Colonic mucosa (tissue), 4 donors: ENCODE results near the gene ZNF765. TPM values are rescaled to one million over a fixed set of nuclear protein-coding genes. Genes with fewer than 3 reads are reported as not detected.
A peak's percentile ranks its signal among the peaks of the same experiment; 100 is the strongest.
"Not testable (repeated sequence)": the region's sequence is repeated elsewhere in the genome, so short reads cannot be mapped to it uniquely, and the experiment has no call there.

ENCODE experiments used
- DNase-seq: peaks from one replicate; pipeline ENCODE4 v3.0.0-alpha.2; 2020
- H3K27ac ChIP-seq: fragments of 200-600 bp; one replicate; pipeline ENCODE4 v1.8.0; 2021
- H3K27me3 ChIP-seq: fragments of 200-600 bp; one replicate; pipeline ENCODE4 v1.8.0; 2021
- H3K36me3 ChIP-seq: fragments of 200-600 bp; one replicate; pipeline ENCODE4 v1.8.0; 2021
- H3K4me1 ChIP-seq: fragments of 200-600 bp; one replicate; pipeline ENCODE4 v1.8.0; 2021; ENCODE audit warnings: mild to moderate bottlenecking
- H3K4me3 ChIP-seq: fragments of 200-600 bp; one replicate; pipeline ENCODE4 v1.8.0; 2021
- H3K9ac ChIP-seq, 2 donors: one replicate each; pipeline ENCODE4 v1.7.0; 2013; ENCODE audit warnings: control low read depth in 2 of 2, low read depth in 2 of 2, low read length in 2 of 2
- H3K9me3 ChIP-seq: fragments of 200-600 bp; one replicate; pipeline ENCODE4 v1.8.0; 2021
- CTCF ChIP-seq: fragments of 200-600 bp; IDR thresholded peaks from one replicate; pipeline ENCODE4 v1.8.0; 2022; ENCODE audit warnings: antibody characterized with exemption, mild to moderate bottlenecking
- intact Hi-C: fragments of 100-400 bp; cut with DNase I; formaldehyde crosslinking; loops from one replicate; pipeline ENCODE4 v1.14.1; 2022
- total RNA-seq, 2 donors: library from RNA; stranded (reverse); fragmentation: NEBNext Ultra II Directional in 1 of 2; extraction: Animal tissue kit (Norgen Biotek cat#: 25700) in 1 of 2; gene quantifications; one replicate each; pipeline ENCODE4 v1.2.1, GENCODE V29; 2021
- donor health status: healthy.
- donor health status: DM: no; HTN: no; CAD: no.
- donor health status: DM: no; HTN: no; CAD: no.

Gene ZNF765
- total RNA-seq, 2 donors from 2014 or later = 8.2 to 10.7 TPM

GRCh38 chr19:53388168-53388567 lies 6.8 kb upstream of the ZNF765 start:
- intact Hi-C loops = no loop called here

GRCh38 chr19:53388904-53389303 lies 6.0 kb upstream of the ZNF765 start:
- Histone ChIP-seq H3K27ac (no peak overlapping the region), H3K9me3 (peaks cover 1% of the 10 kb centered on the region), H3K4me1 (no peaks in the 10 kb centered on the region), H3K4me3 (no peak overlapping the region), H3K9ac (no peak overlapping the region), H3K36me3 (no peaks in the 10 kb centered on the region), H3K27me3 (no peaks in the 10 kb centered on the region)
- no peak for TF ChIP-seq CTCF
- intact Hi-C loops = no loop called here
- DNase-seq = no peak

More at GRCh38 chr19:53388168-53388567, 6.8 kb upstream of the ZNF765 start:
- H3K27ac ChIP-seq = no peak overlapping the region
- TF ChIP-seq CTCF = no peak
- H3K4me3 ChIP-seq = no peak overlapping the region
- DNase-seq = no peak
- H3K36me3 ChIP-seq = no peaks in the 10 kb centered on the region
- peaks cover 4% of the 10 kb centered on the region for H3K9me3 ChIP-seq
- no peaks in the 10 kb centered on the region for H3K27me3 ChIP-seq
- no peaks in the 10 kb centered on the region for H3K4me1 ChIP-seq
- no peak overlapping the region for H3K9ac ChIP-seq

- no peak overlapping the region for H3K27ac ChIP-seq
- no peak for DNase-seq
- no peak for TF ChIP-seq CTCF
- no peaks in the 10 kb centered on the region for H3K4me1 ChIP-seq
- no peaks in the 10 kb centered on the region for H3K27me3 ChIP-seq
- intact Hi-C loops = no loop called here
- no peaks in the 10 kb centered on the region for H3K36me3 ChIP-seq
- no peaks in the 10 kb centered on the region for H3K9me3 ChIP-seq
- H3K4me3 ChIP-seq = no peak overlapping the region
- no peak overlapping the region for H3K9ac ChIP-seq
Observed at GRCh38 chr19:53389571-53389970, 5.4 kb upstream of the ZNF765 start.

GRCh38 chr19:53389978-53390377 lies 5.0 kb upstream of the ZNF765 start:
- intact Hi-C loops = no loop called here
- no peaks in the 10 kb centered on the region for H3K27me3 ChIP-seq
- no peak overlapping the region for H3K4me3 ChIP-seq
- no peaks in the 10 kb centered on the region for H3K36me3 ChIP-seq
- no peak overlapping the region for H3K9ac ChIP-seq
- no peak for DNase-seq
- no peaks in the 10 kb centered on the region for H3K9me3 ChIP-seq
- TF ChIP-seq CTCF = no peak
- H3K4me1 ChIP-seq = no peaks in the 10 kb centered on the region
- H3K27ac ChIP-seq = no peak overlapping the region

GRCh38 chr19:53394522-53394973 lies 401 bp upstream of the ZNF765 start:
- no peaks in the 10 kb centered on the region for H3K36me3 ChIP-seq
- no peak for DNase-seq
- H3K27me3 ChIP-seq = no peaks in the 10 kb centered on the region
- peak overlapping the region; percentile 71 for H3K4me3 ChIP-seq
- no peaks in the 10 kb centered on the region for H3K9me3 ChIP-seq
- H3K4me1 ChIP-seq = peaks cover 6% of the 10 kb centered on the region
- intact Hi-C loops = no loop called here
- no peak for TF ChIP-seq CTCF
- peak overlapping the region; percentile 40 to 61 for H3K9ac ChIP-seq
- H3K27ac ChIP-seq = peak overlapping the region; percentile 82

GRCh38 chr19:53395840-53396524 lies 1.0 kb downstream of the ZNF765 start:
- Histone ChIP-seq H3K9ac (peak overlapping the region; percentile 74 to 78), H3K27ac (peak overlapping the region; percentile 82), H3K4me3 (peak overlapping the region; percentile 71)
- H3K4me1 ChIP-seq, DNase-seq, H3K36me3 ChIP-seq, H3K9me3 ChIP-seq, H3K27me3 ChIP-seq, intact Hi-C loops: not testable (repeated sequence)
